Ectodermal cell (in vitro differentiated cells): Measurements from ENCODE around the gene RFTN1. TPM values are rescaled to one million over a fixed set of nuclear protein-coding genes. Genes with fewer than 3 reads are reported as not detected.
A peak's percentile ranks its signal among the peaks of the same experiment; 100 is the strongest.

Experiments
- H3K27ac ChIP-seq: 2 replicates; pipeline ENCODE4 v1.7.0; 2013; ENCODE audit warnings: mild to moderate bottlenecking, low read depth, low read length; ENCODE audit not compliant: insufficient read depth, poor library complexity, severe bottlenecking
- H3K27me3 ChIP-seq: 2 replicates; pipeline ENCODE4 v1.7.0; 2013; ENCODE audit warnings: mild to moderate bottlenecking, low read length; ENCODE audit not compliant: insufficient read depth, control insufficient read depth, poor library complexity, severe bottlenecking
- H3K36me3 ChIP-seq: one replicate; pipeline ENCODE4 v1.7.0; 2013; ENCODE audit warnings: low read length; ENCODE audit not compliant: control insufficient read depth, insufficient read depth
- H3K4me1 ChIP-seq: one replicate; pipeline ENCODE4 v1.7.0; 2013; ENCODE audit warnings: low read length; ENCODE audit not compliant: control insufficient read depth, insufficient read depth
- H3K4me3 ChIP-seq: 2 replicates; pipeline ENCODE4 v1.7.0; 2013; ENCODE audit warnings: low read depth, low read length, control low read depth; ENCODE audit not compliant: insufficient read depth
- H3K9me3 ChIP-seq: 2 replicates; pipeline ENCODE4 v1.7.0; 2013; ENCODE audit warnings: mild to moderate bottlenecking, low read length, moderate library complexity; ENCODE audit not compliant: control insufficient read depth
- WGBS, 2 experiments: methylation state at CpG; one replicate each; pipeline ENCODE4 v1.1.7; 2013; ENCODE audit warnings: missing lambda C conversion rate in 2 of 2; 5-methylcytosine and 5-hydroxymethylcytosine counted together
- polyA plus RNA-seq, 4 experiments: library from polyadenylated mRNA; stranded (reverse); fragments of 50-300 nt; gene quantifications; one replicate each; pipeline ENCODE4 v1.2.3, GENCODE V29; 2013

RFTN1 gene, protein sequence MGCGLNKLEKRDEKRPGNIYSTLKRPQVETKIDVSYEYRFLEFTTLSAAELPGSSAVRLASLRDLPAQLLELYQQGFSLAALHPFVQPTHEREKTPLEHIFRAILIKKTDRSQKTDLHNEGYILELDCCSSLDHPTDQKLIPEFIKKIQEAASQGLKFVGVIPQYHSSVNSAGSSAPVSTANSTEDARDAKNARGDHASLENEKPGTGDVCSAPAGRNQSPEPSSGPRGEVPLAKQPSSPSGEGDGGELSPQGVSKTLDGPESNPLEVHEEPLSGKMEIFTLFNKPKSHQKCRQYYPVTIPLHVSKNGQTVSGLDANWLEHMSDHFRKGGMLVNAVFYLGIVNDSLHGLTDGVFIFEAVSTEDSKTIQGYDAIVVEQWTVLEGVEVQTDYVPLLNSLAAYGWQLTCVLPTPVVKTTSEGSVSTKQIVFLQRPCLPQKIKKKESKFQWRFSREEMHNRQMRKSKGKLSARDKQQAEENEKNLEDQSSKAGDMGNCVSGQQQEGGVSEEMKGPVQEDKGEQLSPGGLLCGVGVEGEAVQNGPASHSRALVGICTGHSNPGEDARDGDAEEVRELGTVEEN
- 1.9 TPM for polyA plus RNA-seq (2013, experiment 1 of 4)
- polyA plus RNA-seq (2013, experiment 2 of 4), result 2.4 TPM
- 3.3 TPM for polyA plus RNA-seq (2013, experiment 3 of 4)
- 3.6 TPM for polyA plus RNA-seq (2013, experiment 4 of 4)

DNA sequence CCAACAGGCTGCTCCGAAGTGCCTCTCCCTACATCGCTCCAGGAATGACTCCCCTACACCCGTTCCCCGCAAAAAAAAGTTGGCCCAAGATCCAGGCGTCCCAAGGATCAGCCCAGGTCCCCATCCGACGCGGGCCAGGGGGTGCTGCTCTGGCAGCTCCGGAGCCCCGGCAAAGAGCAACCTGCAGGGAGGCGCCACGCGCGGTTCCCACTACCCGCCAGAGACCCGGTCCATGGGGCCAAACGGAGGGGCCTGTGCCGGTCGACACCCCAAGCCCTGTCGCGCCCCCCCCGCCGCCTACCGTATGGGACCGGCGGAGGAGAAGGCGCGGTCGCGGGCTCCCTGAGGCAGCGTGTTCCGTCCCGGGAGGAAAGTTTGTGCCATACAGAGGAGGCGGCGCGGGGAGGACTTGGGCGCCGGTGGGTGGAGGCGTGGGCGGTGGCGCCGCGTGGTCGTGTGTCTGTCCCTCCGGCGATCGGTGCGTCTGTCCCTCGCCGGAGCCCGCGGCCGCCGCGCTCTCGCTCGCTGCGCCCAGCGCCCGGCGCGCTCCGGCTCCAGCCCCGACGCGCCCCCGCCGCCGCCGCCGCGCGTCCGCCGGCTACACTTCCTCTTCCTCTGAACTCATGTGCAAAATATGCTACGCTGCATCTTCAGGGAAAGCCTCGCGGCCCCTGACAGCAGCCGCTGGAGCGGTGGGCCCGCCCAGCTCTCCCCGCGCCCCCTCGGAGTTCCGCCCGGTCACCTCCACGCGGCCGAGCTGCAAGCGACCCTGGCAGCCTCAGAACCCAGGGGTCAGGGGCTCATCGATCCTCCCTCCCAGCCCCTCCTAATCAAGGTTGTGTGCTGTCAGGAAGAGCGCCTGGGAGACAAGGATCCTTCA lies at the start of gene RFTN1:
TSS of gene RFTN1 (minus strand) at position 559 of the 880 bp plus-strand sequence. CDS start 19,830 bp downstream, outside the sequence.
- no peak within 1 kb of the TSS for H3K27ac ChIP-seq
- H3K36me3 ChIP-seq, result no peaks in the 10 kb centered on the region
- H3K9me3 ChIP-seq, result no peaks in the 10 kb centered on the region
- peak within 1 kb of the TSS; percentile 48 for H3K4me3 ChIP-seq
- H3K27me3 ChIP-seq, result peaks cover 52% of the 10 kb centered on the region
- 1% methylated on average over 92 of the region's 92 CpGs for WGBS, 2 experiments
- H3K4me1 ChIP-seq, result peaks cover 12% of the 10 kb centered on the region

DNA sequence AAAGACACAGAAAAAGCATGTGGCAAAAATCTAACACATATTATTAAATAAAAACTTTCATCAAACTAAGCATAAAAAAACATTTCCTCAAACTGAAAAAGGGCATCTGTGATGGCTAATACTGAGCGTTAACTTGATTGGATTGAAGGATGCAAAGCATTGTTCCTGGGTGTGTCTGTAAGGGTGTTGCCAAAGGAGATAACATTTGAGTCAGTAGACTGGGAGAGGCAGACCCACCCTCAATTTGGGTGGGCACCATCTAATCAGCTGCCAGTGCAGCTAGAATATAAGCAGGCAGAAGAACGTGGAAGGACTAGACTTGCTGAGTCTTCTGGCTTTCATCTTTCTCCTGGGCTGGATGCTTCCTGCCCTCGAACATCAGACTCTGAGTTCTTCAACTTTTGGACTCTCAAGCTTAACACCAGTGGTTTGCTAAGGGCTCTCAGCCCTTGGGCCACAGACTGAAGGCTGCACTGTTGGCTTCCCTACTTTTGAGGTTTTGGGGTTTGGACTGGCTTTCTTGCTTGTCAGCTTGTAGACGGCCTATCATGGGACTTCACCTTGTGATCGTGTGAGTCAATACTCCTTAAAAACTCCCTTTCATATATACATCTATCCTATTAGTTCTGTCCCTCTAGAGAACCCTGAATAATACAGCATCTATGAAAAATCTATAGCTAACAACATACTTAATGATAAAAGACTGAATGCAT lies 46.3 kb upstream of the RFTN1 start:
- Histone ChIP-seq H3K4me3 (no peak overlapping the region), H3K27ac (no peak overlapping the region), H3K9me3 (no peaks in the 10 kb centered on the region), H3K36me3 (no peaks in the 10 kb centered on the region), H3K27me3 (no peaks in the 10 kb centered on the region), H3K4me1 (no peaks in the 10 kb centered on the region)
- WGBS, 2 experiments, result 88 to 92% methylated on average over 5 of the region's 5 CpGs

DNA sequence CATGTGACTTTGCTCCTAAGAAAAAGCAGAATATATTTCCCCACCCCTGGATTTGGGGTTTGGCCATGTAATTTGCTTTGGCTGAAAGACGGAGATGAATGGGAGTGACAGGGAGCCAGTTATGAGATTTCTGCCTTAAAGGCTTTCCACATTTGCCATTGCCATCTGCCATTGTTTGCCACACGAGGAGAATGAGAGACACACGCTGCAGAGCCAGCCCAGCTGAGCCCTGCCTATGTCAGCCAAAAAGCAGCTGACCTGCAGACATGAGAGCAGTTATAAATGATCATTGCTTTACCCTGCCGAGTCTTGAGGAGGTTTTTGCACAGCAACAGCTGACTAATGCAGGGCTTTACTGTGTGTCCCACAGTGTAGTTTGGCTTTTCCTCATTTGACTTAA lies 40.6 kb upstream of the RFTN1 start:
- Histone ChIP-seq H3K27ac (no peak overlapping the region), H3K36me3 (no peaks in the 10 kb centered on the region), H3K9me3 (no peaks in the 10 kb centered on the region), H3K27me3 (no peaks in the 10 kb centered on the region), H3K4me1 (no peaks in the 10 kb centered on the region), H3K4me3 (no peak overlapping the region)
- 92 to 95% methylated on average over 4 of the region's 4 CpGs for WGBS, 2 experiments

DNA sequence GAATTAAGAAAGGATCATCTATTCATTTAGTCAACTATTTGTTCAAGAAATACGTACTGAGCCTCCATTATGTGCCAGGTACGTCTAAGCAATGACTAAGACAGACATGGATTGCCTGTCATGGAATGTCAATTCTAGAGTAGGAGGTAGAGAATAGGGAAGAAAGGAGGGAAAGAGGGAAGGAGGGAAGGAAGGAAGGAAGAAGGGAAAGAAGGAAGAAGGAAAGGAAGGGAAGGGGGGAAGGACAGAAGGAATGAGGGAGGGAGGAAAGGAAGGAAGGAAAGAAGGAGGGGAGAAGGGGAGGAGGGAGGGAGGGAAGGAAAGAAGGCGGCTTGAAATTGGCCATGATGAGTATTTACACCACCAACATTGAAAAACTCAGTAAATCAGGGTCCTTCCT lies 39.3 kb upstream of the RFTN1 start:
- Histone ChIP-seq H3K27ac (no peak overlapping the region), H3K36me3 (no peaks in the 10 kb centered on the region), H3K4me3 (no peak overlapping the region), H3K4me1 (no peaks in the 10 kb centered on the region), H3K9me3 (no peaks in the 10 kb centered on the region), H3K27me3 (no peaks in the 10 kb centered on the region)
- WGBS, 2 experiments, result 92 to 95% methylated on average over 3 of the region's 3 CpGs

DNA sequence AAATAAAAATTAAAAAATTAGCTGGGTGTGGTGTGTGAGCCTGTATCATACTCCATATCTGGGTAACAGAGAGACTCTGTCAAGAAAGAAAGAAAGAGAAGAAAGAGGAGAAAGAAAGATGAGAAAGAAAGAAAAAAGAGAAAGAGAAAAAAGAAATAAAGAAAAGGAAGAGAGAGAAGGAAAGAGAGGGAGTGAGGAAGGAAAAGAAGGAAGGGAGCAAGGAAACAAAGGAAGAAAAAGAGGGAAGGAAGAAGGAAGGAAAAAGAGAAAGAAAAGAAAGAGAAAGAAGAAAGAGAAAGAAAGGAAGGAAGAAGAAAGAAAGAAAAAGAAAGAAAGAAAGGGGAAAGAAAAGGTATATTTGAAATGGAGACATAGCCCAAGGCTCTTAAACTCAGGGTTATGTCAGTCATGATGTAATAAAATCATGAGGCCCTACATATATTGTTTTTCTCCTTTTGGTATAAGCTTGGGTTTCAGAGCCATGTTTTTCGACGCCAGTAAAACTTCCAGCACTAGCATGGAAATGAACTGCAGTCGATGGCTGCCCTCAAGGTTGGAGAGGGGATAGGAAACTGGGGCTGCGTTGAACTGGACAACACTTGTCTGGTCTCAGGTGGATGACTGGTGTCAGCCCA lies 38.0 kb upstream of the RFTN1 start:
- 94 to 95% methylated on average over 4 of the region's 4 CpGs for WGBS, 2 experiments

DNA sequence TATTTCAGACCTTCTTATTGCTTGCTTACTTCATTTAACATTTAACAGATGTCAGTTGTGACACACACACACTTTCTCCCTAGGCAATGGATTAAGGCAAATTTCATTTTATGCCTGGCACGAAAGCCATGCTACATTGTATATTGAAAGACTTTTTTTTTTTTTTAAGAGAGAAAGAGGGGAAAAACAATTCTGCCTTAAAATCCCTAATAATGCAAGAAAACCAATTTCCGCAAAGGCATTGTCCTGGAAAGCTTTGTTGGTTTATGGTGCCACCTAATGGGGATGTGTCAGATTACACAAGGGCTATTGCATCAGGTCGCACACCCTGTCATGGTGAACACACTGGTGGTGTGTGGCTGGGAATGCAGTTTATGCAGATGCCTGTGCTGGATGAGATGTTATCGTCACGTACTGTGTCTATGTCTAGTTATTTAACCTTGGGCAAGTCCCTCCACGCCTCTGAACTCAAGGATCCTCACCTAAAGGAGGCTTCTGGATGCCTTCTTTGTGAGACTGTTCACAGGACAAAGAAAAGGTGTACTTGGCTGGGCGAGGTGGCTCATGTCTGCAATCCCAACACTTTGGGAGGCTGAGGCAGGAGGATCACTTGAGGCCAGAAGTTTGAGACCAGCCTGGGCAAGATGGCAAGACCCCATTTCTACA lies 37.3 kb upstream of the RFTN1 start:
- H3K4me3 ChIP-seq, result no peak overlapping the region
- H3K9me3 ChIP-seq, result no peaks in the 10 kb centered on the region
- no peaks in the 10 kb centered on the region for H3K27me3 ChIP-seq
- no peak overlapping the region for H3K27ac ChIP-seq
- 21 to 24% methylated on average over 6 to 7 of the region's 7 CpGs for WGBS, 2 experiments
- no peaks in the 10 kb centered on the region for H3K36me3 ChIP-seq
- H3K4me1 ChIP-seq, result no peaks in the 10 kb centered on the region

More for the DNA sequence above, 38.0 kb upstream of the RFTN1 start:
- H3K9me3 ChIP-seq, result no peaks in the 10 kb centered on the region
- no peaks in the 10 kb centered on the region for H3K36me3 ChIP-seq
- H3K4me1 ChIP-seq, result no peaks in the 10 kb centered on the region
- no peaks in the 10 kb centered on the region for H3K27me3 ChIP-seq
- no peak overlapping the region for H3K4me3 ChIP-seq
- H3K27ac ChIP-seq, result no peak overlapping the region

DNA sequence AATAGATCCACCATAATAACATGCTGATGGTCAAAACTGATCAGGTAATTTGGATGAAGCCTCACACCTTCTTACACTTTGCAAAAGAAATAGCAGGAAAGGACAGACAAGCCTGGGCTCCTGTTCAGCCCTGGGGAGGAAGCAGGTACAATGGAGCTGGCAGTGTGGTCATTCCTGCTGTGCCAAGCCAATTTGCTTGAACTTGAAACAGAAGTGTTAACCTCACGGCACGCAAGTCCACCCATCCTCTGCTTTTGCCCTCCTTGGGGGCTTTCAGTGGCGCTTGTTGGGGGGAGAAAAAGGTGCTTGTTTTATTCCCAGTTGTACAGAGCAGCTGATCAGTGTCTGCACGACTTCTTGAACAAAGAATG lies 36.8 kb upstream of the RFTN1 start:
- Histone ChIP-seq H3K4me3 (no peak overlapping the region), H3K9me3 (no peaks in the 10 kb centered on the region), H3K4me1 (no peaks in the 10 kb centered on the region), H3K27ac (no peak overlapping the region), H3K36me3 (no peaks in the 10 kb centered on the region), H3K27me3 (no peaks in the 10 kb centered on the region)
- 58 to 59% methylated on average over 4 of the region's 4 CpGs for WGBS, 2 experiments

DNA sequence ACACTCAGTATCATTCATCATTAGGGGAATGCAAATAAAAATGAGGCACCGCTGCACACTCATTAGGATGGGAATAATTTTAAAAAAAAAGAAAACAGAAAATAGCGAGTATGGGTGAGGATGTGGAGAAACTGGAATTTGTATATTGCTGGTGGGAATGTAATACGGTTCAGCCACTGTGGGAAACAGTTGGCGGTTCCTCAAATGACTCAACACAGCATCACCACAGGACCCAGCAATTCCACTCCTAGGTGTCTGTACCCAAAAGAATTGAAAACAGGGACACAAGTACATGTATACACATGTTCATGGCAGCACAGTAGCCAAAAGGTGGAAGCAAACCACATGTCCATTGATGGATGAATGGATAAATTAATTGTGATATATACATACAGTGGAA lies 35.2 kb upstream of the RFTN1 start:
- Histone ChIP-seq H3K27me3 (no peaks in the 10 kb centered on the region), H3K4me3 (no peak overlapping the region), H3K27ac (no peak overlapping the region), H3K4me1 (no peaks in the 10 kb centered on the region), H3K9me3 (no peaks in the 10 kb centered on the region), H3K36me3 (no peaks in the 10 kb centered on the region)
- 90 to 95% methylated on average over 4 of the region's 4 CpGs for WGBS, 2 experiments
